HepG2 (cell line): ENCODE measurements around the gene CISH. TPM values are rescaled to one million over a fixed set of nuclear protein-coding genes. Genes with fewer than 3 reads are reported as not detected.

Source experiments
- ATAC-seq: fragments of 200-7000 bp; cut with Tn5 transposase; 3 replicates; pipeline ENCODE4 v1.9.1; 2020; ENCODE audit warnings: mild to moderate bottlenecking, moderate library complexity
- BruUV-seq: library from RNA; stranded (reverse); fragments of 400-500 nt; replicated peaks from 2 replicates; lab custom pipeline; 2021; lab: Mats Ljungman, UMichigan
- CTCF ChIA-PET: fragments of 300-600 bp; formaldehyde crosslinking; extraction: SDS; loops from one replicate; lab custom pipeline; 2021; ENCODE audit warnings: low total read pairs, inconsistent platforms, low intra/inter-chr PET ratio; lab: Yijun Ruan, JAX
- POLR2A ChIA-PET: fragments of 350-600 bp; sonication (Branson Sonifier 250); formaldehyde crosslinking; loops from one replicate; lab custom pipeline; 2020; ENCODE audit warnings: antibody characterized with exemption, inconsistent platforms; lab: Yijun Ruan, JAX
- DNase-seq: peaks from one replicate; pipeline ENCODE4 v3.0.0-alpha.2; 2015; ENCODE audit warnings: low spot score
- FAIRE-seq: peaks from 3 replicates; lab custom pipeline; 2011; peaks lifted over from hg19 to GRCh38; lab: Jason Lieb, UNC
- H2AFZ ChIP-seq: one replicate; pipeline ENCODE4 v1.6.1; 2011; ENCODE audit warnings: low read length, inconsistent platforms
- H3K27ac ChIP-seq: fragments of 300-600 bp; 3 replicates; pipeline ENCODE4 v1.8.0; 2011; ENCODE audit warnings: mixed run types, mild to moderate bottlenecking, mixed read lengths, low read length, inconsistent platforms; ENCODE audit not compliant: insufficient read depth; ENCODE audit errors: extremely low read length
- H3K27me3 ChIP-seq, 2 experiments: fragments of 200-600 bp in 1 of 2; 2 replicates in 1 of 2; 3 replicates in 1 of 2; pipeline versions ENCODE4 v1.6.0 to v1.8.0; 2011; ENCODE audit warnings: low read length in 2 of 2, mild to moderate bottlenecking in 2 of 2, moderate library complexity in 2 of 2, inconsistent platforms in 1 of 2; ENCODE audit not compliant: insufficient read depth in 2 of 2, control insufficient read depth in 1 of 2
- H3K36me3 ChIP-seq, 2 experiments: fragments of 200-600 bp in 1 of 2; replicated peaks in 1 of 2; 2 replicates in 1 of 2; 3 replicates in 1 of 2; pipeline versions ENCODE4 v1.5.1 to v1.8.0; 2011; ENCODE audit warnings: low read length in 2 of 2, inconsistent platforms in 1 of 2; ENCODE audit not compliant: insufficient read depth in 2 of 2, control insufficient read depth in 1 of 2
- H3K4me1 ChIP-seq: 2 replicates; pipeline ENCODE4 v1.5.1; 2012; ENCODE audit warnings: low read length, inconsistent platforms; ENCODE audit not compliant: insufficient read depth
- H3K4me2 ChIP-seq: 2 replicates; pipeline ENCODE4 v1.6.0; 2011; ENCODE audit warnings: low read depth, low read length, inconsistent platforms
- H3K4me3 ChIP-seq, 3 experiments: fragments of 200-600 bp in 1 of 3; sonication (generic), shearing (Covaris generic) in 1 of 3; replicated peaks in 1 of 3; 2 replicates each; pipeline ENCODE4 v1.5.1; 2011 to 2016; ENCODE audit warnings: low read length in 3 of 3, inconsistent platforms in 2 of 3, low read depth in 2 of 3, mild to moderate bottlenecking in 2 of 3, control low read depth in 1 of 3, mixed read lengths in 1 of 3; ENCODE audit not compliant: insufficient read depth in 1 of 3
- H3K79me2 ChIP-seq: one replicate; pipeline ENCODE4 v1.6.1; 2011; ENCODE audit warnings: low read length, inconsistent platforms; ENCODE audit not compliant: insufficient read depth
- H3K9ac ChIP-seq: 2 replicates; pipeline ENCODE4 v1.6.0; 2011; ENCODE audit warnings: mild to moderate bottlenecking, low read depth, low read length, inconsistent platforms; ENCODE audit not compliant: insufficient read depth
- H3K9me3 ChIP-seq: 2 replicates; pipeline ENCODE4 v1.5.1; 2012; ENCODE audit warnings: mild to moderate bottlenecking, low read length
- H4K20me1 ChIP-seq: 2 replicates; pipeline ENCODE4 v1.6.0; 2011; ENCODE audit warnings: inconsistent platforms, mild to moderate bottlenecking, low read length, moderate library complexity; ENCODE audit not compliant: insufficient read depth
- GABPB1 ChIP-seq: IDR thresholded peaks from 2 replicates; pipeline ENCODE4 v1.6.1; 2016; ENCODE audit warnings: mild to moderate bottlenecking, missing genetic modification reagents, moderate library complexity, missing compliant biosample characterization
- GPN1 ChIP-seq: sonication (generic); formaldehyde crosslinking; IDR thresholded peaks from 2 replicates; pipeline ENCODE4 v1.5.1; 2020; ENCODE audit warnings: missing genetic modification reagents, borderline replicate concordance
- IKZF4 ChIP-seq: sonication (generic); formaldehyde crosslinking; IDR thresholded peaks from 2 replicates; pipeline ENCODE4 v1.5.1; 2020; ENCODE audit warnings: borderline replicate concordance, mild to moderate bottlenecking, low read depth, missing genetic modification reagents; ENCODE audit errors: not compliant biosample characterization
- MAX ChIP-seq: IDR thresholded peaks from 2 replicates; pipeline ENCODE4 v1.6.1; 2012; ENCODE audit warnings: inconsistent platforms
- MTA1 ChIP-seq: sonication (generic); formaldehyde crosslinking; IDR thresholded peaks from 2 replicates; pipeline ENCODE4 v1.4.0; 2020; ENCODE audit warnings: missing genetic modification reagents, mild to moderate bottlenecking, borderline replicate concordance
- MXI1 ChIP-seq: IDR thresholded peaks from 3 replicates; pipeline ENCODE4 v1.6.1; 2012; ENCODE audit warnings: low read depth, low read length, inconsistent platforms, borderline replicate concordance
- NR2C2 ChIP-seq: sonication (generic); formaldehyde crosslinking; IDR thresholded peaks from 2 replicates; pipeline ENCODE4 v1.4.0; 2020; ENCODE audit warnings: missing genetic modification reagents, mild to moderate bottlenecking, moderate library complexity, borderline replicate concordance
- NR2F2 ChIP-seq: IDR thresholded peaks from 2 replicates; pipeline ENCODE4 v1.6.1; 2012; ENCODE audit warnings: low read depth, inconsistent platforms, borderline replicate concordance
- NR2F6 ChIP-seq, 2 experiments: IDR thresholded peaks; 2 replicates each; pipeline ENCODE4 v1.6.1; 2016; ENCODE audit warnings: antibody characterized with exemption in 1 of 2, mild to moderate bottlenecking in 1 of 2
- PATZ1 ChIP-seq: sonication (generic); formaldehyde crosslinking; IDR thresholded peaks from 2 replicates; pipeline ENCODE4 v1.4.0; 2020; ENCODE audit warnings: missing genetic modification reagents
- PAX8 ChIP-seq: sonication (generic); formaldehyde crosslinking; IDR thresholded peaks from 2 replicates; pipeline ENCODE4 v1.8.0; 2022; ENCODE audit warnings: mild to moderate bottlenecking, missing genetic modification reagents, borderline replicate concordance
- PHF20 ChIP-seq: sonication (generic); formaldehyde crosslinking; IDR thresholded peaks from 2 replicates; pipeline ENCODE4 v1.5.0; 2020; ENCODE audit warnings: mild to moderate bottlenecking, missing genetic modification reagents
- REXO4 ChIP-seq: sonication (generic); formaldehyde crosslinking; IDR thresholded peaks from 2 replicates; pipeline ENCODE4 v1.8.0; 2022; ENCODE audit warnings: missing genetic modification reagents, mild to moderate bottlenecking, borderline replicate concordance
- SPEN ChIP-seq: sonication (generic); formaldehyde crosslinking; IDR thresholded peaks from 2 replicates; pipeline ENCODE4 v1.5.1; 2020; ENCODE audit warnings: low read depth, mild to moderate bottlenecking, missing genetic modification reagents
- ZBTB8A ChIP-seq: sonication (generic); formaldehyde crosslinking; IDR thresholded peaks from 2 replicates; pipeline ENCODE4 v1.4.0; 2020; ENCODE audit warnings: mild to moderate bottlenecking, low read depth, missing genetic modification reagents, borderline replicate concordance
- ZNF414 ChIP-seq: sonication (generic); formaldehyde crosslinking; IDR thresholded peaks from 2 replicates; pipeline ENCODE4 v1.5.0; 2020; ENCODE audit warnings: missing genetic modification reagents
- WGBS: methylation state at CpG from one replicate; pipeline ENCODE4 v1.1.6; 2017; ENCODE audit warnings: low lambda C conversion rate; 5-methylcytosine and 5-hydroxymethylcytosine counted together
- in situ Hi-C: cut with HindIII; loops from 2 replicates; pipeline ENCODE4 v1.10.0; 2017; ENCODE audit warnings: low pct_unique_long_range_greater_than_20kb; ENCODE audit not compliant: extremely low pct_ligation_motif_present
- intact Hi-C: fragments of 100-400 bp; cut with micrococcal nuclease; formaldehyde crosslinking; loops from one replicate; pipeline ENCODE4 v1.10.0; 2022; ENCODE audit not compliant: unreplicated experiment
- polyA plus RNA-seq, 8 experiments: library from polyadenylated mRNA; depleted of rRNA in 3 of 8; stranded (reverse) in 7 of 8; unstranded in 1 of 8; fragments of >200 nt; fragmentation: Illumina TruSeq in 4 of 8; extraction: Trizol in 4 of 8; gene quantifications; 2 replicates each; pipeline versions ENCODE4 v1.2.1 to v1.2.3, GENCODE V29; 2011 to 2016; ENCODE audit warnings: low read depth in 4 of 8, missing spikeins in 1 of 8, mixed read lengths in 1 of 8; ENCODE audit not compliant: insufficient read depth in 1 of 8
- total RNA-seq, 5 experiments: library from RNA; depleted of rRNA; stranded (reverse); fragments of >200 nt; fragmentation: Illumina TruSeq; extraction: Trizol; gene quantifications; 2 replicates each; pipeline ENCODE4 v1.2.3, GENCODE V29; 2016; ENCODE audit warnings: low read depth in 1 of 5
- TF ChIP-seq, protein P1 (sequence below): sonication (generic); formaldehyde crosslinking; IDR thresholded peaks from 2 replicates; pipeline ENCODE4 v1.8.1; 2023; ENCODE audit warnings: mild to moderate bottlenecking, missing genetic modification reagents
- TF ChIP-seq, protein P2 (sequence below): sonication (generic); formaldehyde crosslinking; IDR thresholded peaks from 2 replicates; pipeline ENCODE4 v1.4.0; 2020; ENCODE audit warnings: missing genetic modification reagents

Gene CISH
- total and polyA plus RNA-seq, 2 of the 13 experiments (the other 11 are each of a cell fraction or from before 2014, with no cell fraction given), result 0.91 to 1.5 TPM

DNA sequence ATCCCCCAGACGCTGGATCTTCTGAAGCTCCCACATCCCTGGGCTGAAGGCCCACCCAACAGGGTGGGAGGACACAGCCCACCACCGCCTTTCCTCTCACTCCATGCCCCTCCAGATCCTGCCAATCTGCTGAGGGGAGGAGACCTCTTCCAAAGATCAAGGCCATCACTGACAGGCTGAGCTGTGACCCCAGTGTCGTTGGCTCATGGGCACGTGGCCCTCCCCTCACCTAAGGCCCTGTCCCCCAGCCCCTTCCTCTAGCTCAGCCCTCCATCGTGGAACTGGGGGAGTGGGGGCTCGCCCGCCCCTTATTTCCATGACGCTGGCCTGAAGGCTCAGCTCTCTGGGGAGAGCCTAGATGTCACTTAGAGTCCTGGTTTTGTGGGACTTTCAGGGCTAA is 54.5 kb downstream of the CISH start:
- H3K4me2 ChIP-seq, result peak overlapping the region; percentile 6; the same call in 1 of the 2 replicates
- peaks cover 16% of the 10 kb centered on the region for H3K4me1 ChIP-seq
- no peak for DNase-seq
- H3K4me3 ChIP-seq, result no peak overlapping the region
- intact Hi-C loops, result no loop called here
- H3K27me3 ChIP-seq, result peaks cover 1 to 40% of the 10 kb centered on the region in 2 experiments; a peak in 4 of 5 replicates
- no peaks in the 10 kb centered on the region for H4K20me1 ChIP-seq
- BruUV-seq, result no TSS peak
- no peaks in the 10 kb centered on the region for H3K9me3 ChIP-seq
- CTCF ChIA-PET, result no interaction called here
- FAIRE-seq, result no peak
- H3K36me3 ChIP-seq, result no peaks in the 10 kb centered on the region
- ATAC-seq, result peak; percentile 41
- POLR2A ChIA-PET, result interaction anchor here (0.7 to 1.2 kb wide), 4 partner anchors 12 to 220 kb away, joined by 3 to 5 read pairs (median 4); partner anchors contain the start of genes CISH, CYB561D2, HEMK1 and NPRL2
- H2AFZ ChIP-seq, result no peak overlapping the region
- in situ Hi-C loops, result no loop called here
- H3K79me2 ChIP-seq, result no peaks in the 10 kb centered on the region
- 5% methylated on average over 7 of the region's 8 CpGs for WGBS
- H3K27ac ChIP-seq, result no peak overlapping the region
- H3K9ac ChIP-seq, result no peak overlapping the region; the same call in 1 of the 2 replicates
- no peak for TF ChIP-seq NR2F6 (IDR thresholded peaks at IDR 0.05)
- 0 out of 2 replicates have a peak, but pooled peaks have one; percentile 18 for TF ChIP-seq NR2F6 (CRISPR knock-in tag; IDR thresholded peaks at IDR 0.05)
- TF ChIP-seq MXI1, result peak; percentile 14; the same call in 1 of the 3 replicates
- peak; percentile 55; the same call in 1 of the 2 replicates for TF ChIP-seq MTA1
- peak; percentile 64 for TF ChIP-seq PATZ1
- TF ChIP-seq, protein P1, sequence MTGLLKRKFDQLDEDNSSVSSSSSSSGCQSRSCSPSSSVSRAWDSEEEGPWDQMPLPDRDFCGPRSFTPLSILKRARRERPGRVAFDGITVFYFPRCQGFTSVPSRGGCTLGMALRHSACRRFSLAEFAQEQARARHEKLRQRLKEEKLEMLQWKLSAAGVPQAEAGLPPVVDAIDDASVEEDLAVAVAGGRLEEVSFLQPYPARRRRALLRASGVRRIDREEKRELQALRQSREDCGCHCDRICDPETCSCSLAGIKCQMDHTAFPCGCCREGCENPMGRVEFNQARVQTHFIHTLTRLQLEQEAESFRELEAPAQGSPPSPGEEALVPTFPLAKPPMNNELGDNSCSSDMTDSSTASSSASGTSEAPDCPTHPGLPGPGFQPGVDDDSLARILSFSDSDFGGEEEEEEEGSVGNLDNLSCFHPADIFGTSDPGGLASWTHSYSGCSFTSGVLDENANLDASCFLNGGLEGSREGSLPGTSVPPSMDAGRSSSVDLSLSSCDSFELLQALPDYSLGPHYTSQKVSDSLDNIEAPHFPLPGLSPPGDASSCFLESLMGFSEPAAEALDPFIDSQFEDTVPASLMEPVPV, result no peak
- no peak for TF ChIP-seq IKZF4
- no peak for TF ChIP-seq PHF20 (CRISPR knock-in tag)
- no peak for TF ChIP-seq PAX8 (CRISPR knock-in tag)
- no peak for TF ChIP-seq ZBTB8A
- 0 out of 2 replicates have a peak, but pooled peaks have one; percentile 20 for TF ChIP-seq NR2C2
- TF ChIP-seq SPEN (CRISPR knock-in tag), result peak; percentile 35; the same call in 1 of the 2 replicates
- no peak for TF ChIP-seq GABPB1 (CRISPR knock-in tag)
- TF ChIP-seq NR2F2, result no peak
- no peak for TF ChIP-seq GPN1 (CRISPR knock-in tag)
- TF ChIP-seq MAX, result peak; percentile 74
- no peak for TF ChIP-seq ZNF414
- TF ChIP-seq, protein P2, sequence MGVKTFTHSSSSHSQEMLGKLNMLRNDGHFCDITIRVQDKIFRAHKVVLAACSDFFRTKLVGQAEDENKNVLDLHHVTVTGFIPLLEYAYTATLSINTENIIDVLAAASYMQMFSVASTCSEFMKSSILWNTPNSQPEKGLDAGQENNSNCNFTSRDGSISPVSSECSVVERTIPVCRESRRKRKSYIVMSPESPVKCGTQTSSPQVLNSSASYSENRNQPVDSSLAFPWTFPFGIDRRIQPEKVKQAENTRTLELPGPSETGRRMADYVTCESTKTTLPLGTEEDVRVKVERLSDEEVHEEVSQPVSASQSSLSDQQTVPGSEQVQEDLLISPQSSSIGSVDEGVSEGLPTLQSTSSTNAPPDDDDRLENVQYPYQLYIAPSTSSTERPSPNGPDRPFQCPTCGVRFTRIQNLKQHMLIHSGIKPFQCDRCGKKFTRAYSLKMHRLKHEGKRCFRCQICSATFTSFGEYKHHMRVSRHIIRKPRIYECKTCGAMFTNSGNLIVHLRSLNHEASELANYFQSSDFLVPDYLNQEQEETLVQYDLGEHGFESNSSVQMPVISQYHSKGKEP (CRISPR knock-in tag), result no peak
- TF ChIP-seq REXO4 (CRISPR knock-in tag), result no peak
